Astrocyte of the spinal cord (primary cell): ENCODE data around the gene SPRR2A.

ENCODE experiments used
- DNase-seq: peaks from one replicate; pipeline ENCODE4 v3.0.0; 2011; ENCODE audit warnings: low read depth, low spot score
- H3K4me3 ChIP-seq: 2 replicates; pipeline ENCODE4 v1.5.1; 2011; ENCODE audit warnings: low read depth, mild to moderate bottlenecking, low read length, moderate library complexity
- CTCF ChIP-seq: IDR thresholded peaks from 2 replicates; pipeline ENCODE4 v1.5.1; 2012; ENCODE audit warnings: low read depth, mild to moderate bottlenecking, low read length, inconsistent platforms
- in situ Hi-C: cut with HindIII; loops from 2 replicates; pipeline ENCODE4 v1.10.0; 2017; ENCODE audit warnings: low sequenced_read_pairs

The SPRR2A gene

DNA sequence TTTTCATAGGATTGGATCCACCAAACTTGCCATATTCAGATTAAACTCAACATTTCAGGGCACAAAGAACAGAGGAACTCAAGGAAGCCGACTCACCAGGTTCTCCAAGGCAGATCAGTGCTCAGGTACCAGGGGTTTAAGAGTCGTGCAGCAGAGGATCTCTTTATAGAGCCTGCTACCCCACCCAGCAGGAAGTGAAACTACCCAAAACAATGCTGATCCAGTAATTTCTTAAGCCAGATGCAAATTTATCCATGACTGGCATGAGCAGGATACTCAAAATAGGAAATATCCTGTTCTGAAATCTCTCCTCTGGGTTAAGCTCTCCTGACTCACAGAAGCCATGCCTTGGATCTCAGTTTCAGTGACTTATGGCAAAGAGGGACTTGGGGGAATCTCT lies at the start of gene SPRR2A:
Gene SPRR2A (minus strand): TSS at position 138 of the 400 bp plus-strand sequence. CDS start 777 bp downstream, outside the sequence.
- no peak for DNase-seq
- in situ Hi-C loops = no loop called here
- TF ChIP-seq CTCF = no peak
- no peak within 1 kb of the TSS for H3K4me3 ChIP-seq

GRCh38 chr1:153100245-153100644 lies 42.9 kb upstream of the SPRR2A start:
- in situ Hi-C loops = no loop called here
- peak; percentile 53 for DNase-seq
- TF ChIP-seq CTCF = no peak
- H3K4me3 ChIP-seq = no peak overlapping the region

- in situ Hi-C loops = no loop called here
- no peak overlapping the region for H3K4me3 ChIP-seq
- no peak for DNase-seq
- no peak for TF ChIP-seq CTCF
These were observed 42.2 kb upstream of the SPRR2A start for GRCh38 chr1:153099461-153100045.

DNA sequence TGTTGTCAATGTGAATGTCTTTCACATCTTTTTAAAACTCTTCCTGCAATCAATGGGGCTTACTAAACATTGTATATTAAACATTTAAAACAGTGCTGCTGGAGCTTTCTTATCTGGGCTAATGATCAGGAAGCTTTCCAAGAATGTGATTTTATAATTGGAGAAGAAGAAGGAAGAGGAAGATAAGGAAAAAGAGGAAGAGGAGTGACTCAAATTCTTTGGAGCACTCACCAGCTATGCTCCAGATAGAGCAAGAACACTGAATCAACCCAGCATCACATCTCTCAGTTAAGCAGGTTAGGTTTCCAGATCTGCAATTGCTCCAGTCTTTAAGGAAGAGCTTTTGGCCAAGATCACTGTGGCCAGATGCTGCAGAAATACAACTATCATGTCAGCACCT lies 38.5 kb upstream of the SPRR2A start:
- no peak for DNase-seq
- in situ Hi-C loops = no loop called here
- TF ChIP-seq CTCF = no peak
- no peak overlapping the region for H3K4me3 ChIP-seq

DNA sequence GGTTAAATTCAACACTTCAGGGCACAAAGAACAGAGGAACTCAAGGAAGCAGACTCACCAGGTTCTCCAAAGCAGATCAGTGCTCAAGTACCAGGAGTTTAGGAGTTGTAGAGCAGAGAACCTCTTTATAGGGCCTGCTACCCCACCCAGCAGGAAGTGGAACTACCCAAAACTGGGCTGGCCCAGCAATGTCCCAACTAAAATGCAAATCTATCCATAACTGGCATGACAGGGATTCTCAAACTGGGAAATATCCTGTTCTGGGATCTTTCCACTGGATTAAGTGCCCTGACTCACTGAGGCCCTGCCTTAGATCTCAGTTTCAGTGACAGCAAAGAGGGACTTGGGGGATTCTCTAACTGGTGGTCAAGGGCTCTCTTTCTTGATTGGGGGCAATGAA lies 37.1 kb upstream of the SPRR2A start, which contains the start of gene SPRR2E:
Gene SPRR2E (minus strand): TSS at position 101 of the 400 bp plus-strand sequence. CDS start 775 bp downstream, outside the sequence.
- no peak within 1 kb of the TSS for H3K4me3 ChIP-seq
- no peak for DNase-seq
- in situ Hi-C loops = no loop called here
- TF ChIP-seq CTCF = no peak

DNA sequence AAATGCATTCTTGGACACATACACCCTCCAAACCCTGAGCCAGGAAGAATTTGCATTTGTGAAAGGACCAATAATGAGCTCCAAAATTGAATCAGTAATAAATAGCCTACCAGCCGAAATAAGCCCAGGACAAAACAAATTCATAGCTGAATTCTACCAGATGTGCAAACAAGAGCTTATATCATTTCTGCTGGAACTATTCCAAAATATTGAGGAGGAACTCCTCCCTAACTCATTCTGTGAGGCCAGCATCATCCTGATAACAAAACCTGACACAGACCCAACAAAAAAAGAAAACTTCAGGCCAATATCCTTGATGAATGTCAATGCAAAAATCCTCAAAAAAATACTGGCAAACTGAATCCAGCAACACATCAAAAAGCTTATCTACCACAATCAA lies 30.3 kb upstream of the SPRR2A start:
- TF ChIP-seq CTCF = no peak
- in situ Hi-C loops = no loop called here
- DNase-seq = no peak
- H3K4me3 ChIP-seq = no peak overlapping the region

DNA sequence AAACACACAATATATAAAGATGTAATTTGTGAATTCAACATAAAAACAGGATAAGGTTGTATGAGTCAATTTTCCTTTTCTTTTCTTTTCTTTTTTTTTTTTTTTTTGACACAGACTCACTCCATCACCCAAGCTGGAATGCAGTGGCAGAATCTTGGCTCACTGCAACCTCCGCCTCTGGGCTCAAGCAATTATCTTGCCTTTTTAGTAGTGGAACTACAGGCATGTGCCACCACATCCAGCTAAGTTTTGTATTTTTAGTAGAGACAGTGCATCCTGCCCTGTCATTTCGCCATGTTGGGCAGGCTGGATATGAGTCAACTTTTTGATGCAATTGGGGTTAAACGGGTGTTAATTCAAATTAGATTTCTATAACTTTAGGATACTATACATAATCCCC lies 24.4 kb upstream of the SPRR2A start:
- DNase-seq = no peak
- no peak overlapping the region for H3K4me3 ChIP-seq
- no peak for TF ChIP-seq CTCF
- in situ Hi-C loops = no loop called here
